Loucy (cell line): ENCODE results near the gene STIMATE.

ENCODE experiments used
- EZH2phosphoT487 ChIP-seq: fragments of 200-600 bp; IDR thresholded peaks from 2 replicates; pipeline ENCODE4 v1.6.1; 2018; ENCODE audit warnings: antibody characterized with exemption, mild to moderate bottlenecking, moderate library complexity, borderline replicate concordance
- TF ChIP-seq, protein P1 (sequence below): fragments of 200-600 bp; sonication (generic); conservative IDR thresholded peaks from 2 replicates; pipeline ENCODE4 v1.5.1; 2014; ENCODE audit warnings: mild to moderate bottlenecking, antibody characterized with exemption, low read length

DNA sequence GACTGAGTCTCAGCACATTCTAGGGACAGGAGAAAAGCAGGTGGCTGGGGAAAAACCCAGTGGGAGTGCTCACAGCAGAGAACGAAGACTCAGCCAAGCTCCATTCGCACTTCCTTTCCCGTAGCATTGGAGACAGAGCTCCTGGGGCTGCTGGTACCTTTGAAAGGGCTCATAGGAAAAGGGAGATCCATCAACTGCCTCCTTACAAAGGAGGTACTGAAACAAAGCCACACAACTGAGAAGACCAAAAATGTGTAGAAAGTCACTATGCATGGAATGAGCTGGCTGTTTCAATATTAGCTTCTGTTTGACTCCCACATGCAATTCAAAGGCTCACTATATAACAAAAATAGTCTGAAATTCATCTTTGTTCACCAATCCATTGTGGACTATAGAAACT lies 16.9 kb downstream of the STIMATE start:
- TF ChIP-seq, protein P1, sequence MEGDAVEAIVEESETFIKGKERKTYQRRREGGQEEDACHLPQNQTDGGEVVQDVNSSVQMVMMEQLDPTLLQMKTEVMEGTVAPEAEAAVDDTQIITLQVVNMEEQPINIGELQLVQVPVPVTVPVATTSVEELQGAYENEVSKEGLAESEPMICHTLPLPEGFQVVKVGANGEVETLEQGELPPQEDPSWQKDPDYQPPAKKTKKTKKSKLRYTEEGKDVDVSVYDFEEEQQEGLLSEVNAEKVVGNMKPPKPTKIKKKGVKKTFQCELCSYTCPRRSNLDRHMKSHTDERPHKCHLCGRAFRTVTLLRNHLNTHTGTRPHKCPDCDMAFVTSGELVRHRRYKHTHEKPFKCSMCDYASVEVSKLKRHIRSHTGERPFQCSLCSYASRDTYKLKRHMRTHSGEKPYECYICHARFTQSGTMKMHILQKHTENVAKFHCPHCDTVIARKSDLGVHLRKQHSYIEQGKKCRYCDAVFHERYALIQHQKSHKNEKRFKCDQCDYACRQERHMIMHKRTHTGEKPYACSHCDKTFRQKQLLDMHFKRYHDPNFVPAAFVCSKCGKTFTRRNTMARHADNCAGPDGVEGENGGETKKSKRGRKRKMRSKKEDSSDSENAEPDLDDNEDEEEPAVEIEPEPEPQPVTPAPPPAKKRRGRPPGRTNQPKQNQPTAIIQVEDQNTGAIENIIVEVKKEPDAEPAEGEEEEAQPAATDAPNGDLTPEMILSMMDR: no peak
- TF ChIP-seq EZH2phosphoT487: no peak
